HCT116 (cell line): Measurements from ENCODE around the gene TUBA3E.

ENCODE experiments used
- CTCF ChIP-seq, 3 experiments: fragments of 200-600 bp in 1 of 3; sonication (generic) in 1 of 3; IDR thresholded peaks in 2 of 3; conservative IDR thresholded peaks in 1 of 3; 2 replicates each; pipeline ENCODE4 v1.5.1; 2012 to 2017; ENCODE audit warnings: low read depth in 2 of 3, low read length in 2 of 3, antibody characterized with exemption in 1 of 3, borderline replicate concordance in 1 of 3, control low read depth in 1 of 3, mild to moderate bottlenecking in 1 of 3, mixed read lengths in 1 of 3, mixed run types in 1 of 3, moderate library complexity in 1 of 3; ENCODE audit not compliant: insufficient read depth in 1 of 3
- EZH2 ChIP-seq: fragments of 200-600 bp; sonication (generic); IDR thresholded peaks from 2 replicates; pipeline ENCODE4 v1.6.1; 2017; ENCODE audit warnings: antibody characterized with exemption, mixed run types
- EZH2phosphoT487 ChIP-seq: fragments of 200-600 bp; IDR thresholded peaks from 2 replicates; pipeline ENCODE4 v1.6.1; 2018; ENCODE audit warnings: antibody characterized with exemption, borderline replicate concordance
- RAD21 ChIP-seq: IDR thresholded peaks from 2 replicates; pipeline ENCODE4 v1.6.1; 2012; ENCODE audit warnings: low read depth, mild to moderate bottlenecking
- YY1 ChIP-seq: IDR thresholded peaks from 2 replicates; pipeline ENCODE4 v1.6.1; 2011; ENCODE audit warnings: low read length, low read depth, moderate library complexity, mild to moderate bottlenecking; ENCODE audit not compliant: insufficient replicate concordance; ENCODE audit errors: extremely low read depth

GRCh38 chr2:130185436-130185835 lies 12.8 kb downstream of the TUBA3E start:
- TF ChIP-seq CTCF (IDR thresholded peaks at IDR 0.05 in 2 of 3, conservative IDR thresholded peaks at IDR 0.05 in 1 of 3; ENCODE audit: borderline replicate concordance in 1 of 3, insufficient read depth in 1 of 3, low read depth in 2 of 3, low read length in 2 of 3) (no peak), EZH2 (no peak), YY1 (no peak), RAD21 (no peak), EZH2phosphoT487 (no peak)
